ENCODE measurements around the gene THSD7B. TPM values are rescaled to one million over a fixed set of nuclear protein-coding genes. Genes with fewer than 3 reads are reported as not detected.

The THSD7B gene
- total and polyA plus RNA-seq, 2 of the 13 experiments (the other 11 are each of a cell fraction or from before 2014, with no cell fraction given): 0.02 TPM; not detected in 1

- BruUV-seq (replicated peaks): no TSS peak
- in situ Hi-C loops (cut with HindIII; ENCODE audit: extremely low pct_ligation_motif_present, low pct_unique_long_range_greater_than_20kb) (no loop called here), intact Hi-C loops (cut with micrococcal nuclease; ENCODE audit: unreplicated experiment) (no loop called here)
- H3K27me3 ChIP-seq (ENCODE audit: control insufficient read depth in 1 of 2, insufficient read depth in 2 of 2, low read length in 2 of 2): 0 out of 5 replicates have a peak, but pooled peaks cover 0 to 1% of the 10 kb centered on the region in 2 experiments
- H2AFZ ChIP-seq (ENCODE audit: low read length): no peak overlapping the region
- ChIA-PET CTCF (ENCODE audit: low intra/inter-chr PET ratio, low total read pairs) (no interaction called here), POLR2A (no interaction called here)
- no peaks in the 10 kb centered on the region for H4K20me1 ChIP-seq (ENCODE audit: insufficient read depth, low read length)
- H3K4me3 ChIP-seq (replicated peaks in 1 of 3; ENCODE audit: insufficient read depth in 1 of 3, low read depth in 2 of 3, low read length in 3 of 3): no peak overlapping the region
- no peak for FAIRE-seq
- H3K36me3 ChIP-seq (replicated peaks in 1 of 2; ENCODE audit: control insufficient read depth in 1 of 2, insufficient read depth in 2 of 2, low read length in 2 of 2): no peaks in the 10 kb centered on the region
- no peak for DNase-seq (ENCODE audit: low spot score)
- no peak for TF ChIP-seq SATB2 (CRISPR knock-in tag; IDR thresholded peaks at IDR 0.05)
- no peak for TF ChIP-seq KDM5A (IDR thresholded peaks at IDR 0.05; ENCODE audit: borderline replicate concordance, low read length)
- TF ChIP-seq ATM (IDR thresholded peaks at IDR 0.05; ENCODE audit: borderline replicate concordance): no peak
- no peak for TF ChIP-seq ZNF766 (CRISPR knock-in tag; IDR thresholded peaks at IDR 0.05; ENCODE audit: borderline replicate concordance)
- H3K79me2 ChIP-seq (ENCODE audit: insufficient read depth, low read length): no peaks in the 10 kb centered on the region
- no peak overlapping the region for H3K27ac ChIP-seq (ENCODE audit: extremely low read length, insufficient read depth, low read length)
- no peak for ATAC-seq
- H3K4me2 ChIP-seq (ENCODE audit: low read depth, low read length): no peak overlapping the region
- H3K9ac ChIP-seq (ENCODE audit: insufficient read depth, low read depth, low read length): no peak overlapping the region
- H3K4me1 ChIP-seq (ENCODE audit: insufficient read depth, low read length): no peaks in the 10 kb centered on the region
- H3K9me3 ChIP-seq (ENCODE audit: low read length): no peaks in the 10 kb centered on the region
- WGBS (ENCODE audit: low lambda C conversion rate): under 1% methylated on average over 3 of the region's 3 CpGs
Measured at GRCh38 chr2:136962105-136962725, 196.9 kb downstream of the THSD7B start.

- Histone ChIP-seq H2AFZ (ENCODE audit: low read length) (no peak overlapping the region), H3K4me3 (replicated peaks in 1 of 3; ENCODE audit: insufficient read depth in 1 of 3, low read depth in 2 of 3, low read length in 3 of 3) (no peak overlapping the region), H3K4me1 (ENCODE audit: insufficient read depth, low read length) (no peaks in the 10 kb centered on the region), H3K79me2 (ENCODE audit: insufficient read depth, low read length) (no peaks in the 10 kb centered on the region), H3K4me2 (ENCODE audit: low read depth, low read length) (no peak overlapping the region), H3K27ac (ENCODE audit: extremely low read length, insufficient read depth, low read length) (no peak overlapping the region), H3K27me3 (ENCODE audit: control insufficient read depth in 1 of 2, insufficient read depth in 2 of 2, low read length in 2 of 2) (0 out of 5 replicates have a peak, but pooled peaks cover 0 to 1% of the 10 kb centered on the region in 2 experiments), H3K9ac (ENCODE audit: insufficient read depth, low read depth, low read length) (no peak overlapping the region), H4K20me1 (ENCODE audit: insufficient read depth, low read length) (no peaks in the 10 kb centered on the region), H3K36me3 (replicated peaks in 1 of 2; ENCODE audit: control insufficient read depth in 1 of 2, insufficient read depth in 2 of 2, low read length in 2 of 2) (no peaks in the 10 kb centered on the region), H3K9me3 (ENCODE audit: low read length) (no peaks in the 10 kb centered on the region)
- FAIRE-seq (no peak), DNase-seq (ENCODE audit: low spot score) (no peak), ATAC-seq (no peak)
- 14% methylated on average over 5 of the region's 5 CpGs for WGBS (ENCODE audit: low lambda C conversion rate)
- no TSS peak for BruUV-seq (replicated peaks)
- TF ChIP-seq MTERF4 (CRISPR knock-in tag; IDR thresholded peaks at IDR 0.05): no peak
- TF ChIP-seq ZBTB7A (CRISPR knock-in tag; IDR thresholded peaks at IDR 0.05): no peak
- TF ChIP-seq ZNF513 (CRISPR knock-in tag; conservative IDR thresholded peaks at IDR 0.05): no peak
- POLR2A ChIA-PET: no interaction called here
- in situ Hi-C loops (cut with HindIII; ENCODE audit: extremely low pct_ligation_motif_present, low pct_unique_long_range_greater_than_20kb): no loop called here
- intact Hi-C loops (cut with micrococcal nuclease; ENCODE audit: unreplicated experiment): no loop called here
- CTCF ChIA-PET (ENCODE audit: low intra/inter-chr PET ratio, low total read pairs): no interaction called here
Measured at GRCh38 chr2:136966485-136966884, 201.1 kb downstream of the THSD7B start.

Data from HepG2 (cell line).